GM18951 (cell line): Measurements from ENCODE around the gene RARG.
"Not testable (repeated sequence)": the region's sequence is repeated elsewhere in the genome, so short reads cannot be mapped to it uniquely, and the experiment has no call there.

Experiments used
- POLR2A ChIP-seq: IDR thresholded peaks from 4 replicates; pipeline ENCODE4 v1.6.1; 2011; ENCODE audit warnings: mild to moderate bottlenecking; ENCODE audit not compliant: insufficient read length, insufficient read depth; ENCODE audit errors: extremely low read depth
- in situ Hi-C: fragments of 300-500 bp; cut with MboI; formaldehyde crosslinking; loops from one replicate; pipeline ENCODE4 v1.12.0; 2022; ENCODE audit warnings: low sequenced_read_pairs, mixed read lengths, inconsistent platforms; ENCODE audit not compliant: unreplicated experiment

Gene RARG

DNA sequence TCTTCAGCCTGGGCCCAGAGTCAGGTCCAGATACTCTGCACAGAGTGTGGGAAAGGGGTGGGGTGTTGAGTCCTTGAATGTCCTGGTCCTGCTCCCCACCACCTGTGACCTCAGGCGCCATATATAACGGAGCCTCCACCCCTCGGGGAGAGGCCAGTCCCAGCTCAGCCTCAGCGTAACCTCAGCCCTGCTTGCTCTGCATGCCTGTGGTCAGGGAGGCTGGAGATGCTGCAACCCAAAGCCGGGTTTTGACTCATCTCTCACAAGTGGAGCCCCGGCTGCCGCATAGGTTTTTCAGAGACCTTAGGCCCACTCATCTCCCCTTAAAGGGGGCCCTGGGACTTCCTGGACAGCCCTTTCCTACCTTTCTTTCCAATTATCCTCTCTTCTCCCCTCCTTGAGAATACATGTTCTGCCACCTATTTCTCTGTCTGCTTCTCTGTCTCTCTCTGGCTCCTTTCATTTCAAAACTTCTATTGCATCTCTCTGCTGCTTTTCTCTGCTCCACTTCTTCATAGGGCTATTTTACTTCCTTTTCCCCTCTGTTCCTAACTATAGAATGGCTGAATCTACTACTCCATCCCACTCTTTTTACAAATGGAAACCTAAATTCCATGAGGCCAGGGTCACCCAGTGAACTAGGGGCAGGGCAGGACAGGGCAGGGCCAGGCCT lies 26.1 kb downstream of the RARG start:
- in situ Hi-C loops: no loop called here
- TF ChIP-seq POLR2A: peak; percentile 67

GRCh38 chr12:53204351-53204750 lies 27.7 kb downstream of the RARG start:
- no peak for TF ChIP-seq POLR2A
- in situ Hi-C loops: no loop called here

GRCh38 chr12:53202316-53202715 lies 29.7 kb downstream of the RARG start:
- in situ Hi-C loops: not testable (repeated sequence)

GRCh38 chr12:53201639-53202038 lies 30.4 kb downstream of the RARG start:
- TF ChIP-seq POLR2A: no peak
- in situ Hi-C loops: no loop called here

DNA sequence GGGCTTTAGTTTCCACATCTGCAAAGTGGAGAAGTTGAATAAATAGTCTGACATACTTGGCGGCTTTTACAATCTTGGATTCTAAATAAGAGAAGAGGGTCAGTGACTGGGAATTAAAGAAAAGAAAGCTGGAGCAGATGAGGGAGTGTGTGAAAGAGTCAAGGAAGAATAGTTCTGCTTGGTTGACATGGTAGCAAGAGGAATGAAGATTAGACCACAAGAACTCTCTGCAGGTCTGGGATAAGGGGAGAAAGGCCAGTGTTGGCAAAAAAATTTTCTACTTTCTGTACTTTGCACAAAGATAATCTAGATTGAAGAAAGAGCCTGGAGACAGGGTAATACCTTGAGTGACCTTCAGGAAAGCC lies 30.9 kb downstream of the RARG start:
- no peak for TF ChIP-seq POLR2A
- in situ Hi-C loops: no loop called here

GRCh38 chr12:53200458-53201176 lies 31.4 kb downstream of the RARG start:
- no peak for TF ChIP-seq POLR2A
- in situ Hi-C loops: no loop called here

DNA sequence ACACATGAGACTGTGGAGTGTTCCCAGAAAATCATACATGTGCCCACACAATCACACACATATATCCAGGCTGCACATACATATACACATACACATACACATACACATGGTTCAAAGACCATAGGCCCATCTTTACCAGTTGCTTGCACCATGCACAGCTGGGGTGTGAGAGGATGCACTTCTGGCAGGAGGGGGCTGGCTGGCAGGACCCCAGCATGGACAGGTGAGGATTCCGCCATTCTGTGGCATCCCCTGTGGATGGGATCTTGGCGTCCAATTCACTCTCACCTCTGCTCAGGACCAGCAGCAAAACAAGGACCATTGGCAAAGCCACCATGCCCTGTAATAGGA lies 31.9 kb downstream of the RARG start:
- no peak for TF ChIP-seq POLR2A
- in situ Hi-C loops: no loop called here

GRCh38 chr12:53199700-53200099 lies 32.3 kb downstream of the RARG start:
- in situ Hi-C loops: no loop called here
- no peak for TF ChIP-seq POLR2A

DNA sequence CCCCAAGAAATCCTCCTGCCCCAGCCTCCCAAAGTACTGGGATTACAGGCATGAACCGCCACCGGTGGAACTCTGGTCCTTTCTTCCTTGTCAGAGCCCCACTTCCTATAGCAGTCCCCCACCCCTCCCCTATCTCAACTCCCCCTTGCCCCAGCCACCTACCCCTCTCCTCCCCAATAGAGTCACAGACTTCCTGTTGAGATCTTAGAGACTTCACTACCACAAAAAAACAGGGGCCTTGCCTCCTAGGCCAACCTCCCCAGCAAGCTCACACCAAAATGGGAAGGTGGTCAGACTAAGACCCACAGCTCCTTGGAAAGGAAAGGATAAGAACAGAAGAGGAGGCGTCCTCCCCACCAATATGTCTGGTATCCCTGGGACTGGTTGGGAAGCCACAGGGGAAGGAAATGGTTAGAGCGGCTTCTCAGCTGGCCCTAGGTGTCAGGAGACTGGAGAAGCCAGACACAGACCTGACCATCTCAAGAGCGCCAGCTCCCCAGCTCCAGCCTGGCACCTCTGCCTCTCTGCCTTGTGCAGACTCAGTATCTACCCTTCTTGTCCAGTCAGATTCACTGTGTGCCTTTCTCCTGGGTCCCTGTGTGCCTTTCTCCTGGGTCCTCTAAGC lies 33.4 kb downstream of the RARG start:
- in situ Hi-C loops: no loop called here
- TF ChIP-seq POLR2A: no peak

DNA sequence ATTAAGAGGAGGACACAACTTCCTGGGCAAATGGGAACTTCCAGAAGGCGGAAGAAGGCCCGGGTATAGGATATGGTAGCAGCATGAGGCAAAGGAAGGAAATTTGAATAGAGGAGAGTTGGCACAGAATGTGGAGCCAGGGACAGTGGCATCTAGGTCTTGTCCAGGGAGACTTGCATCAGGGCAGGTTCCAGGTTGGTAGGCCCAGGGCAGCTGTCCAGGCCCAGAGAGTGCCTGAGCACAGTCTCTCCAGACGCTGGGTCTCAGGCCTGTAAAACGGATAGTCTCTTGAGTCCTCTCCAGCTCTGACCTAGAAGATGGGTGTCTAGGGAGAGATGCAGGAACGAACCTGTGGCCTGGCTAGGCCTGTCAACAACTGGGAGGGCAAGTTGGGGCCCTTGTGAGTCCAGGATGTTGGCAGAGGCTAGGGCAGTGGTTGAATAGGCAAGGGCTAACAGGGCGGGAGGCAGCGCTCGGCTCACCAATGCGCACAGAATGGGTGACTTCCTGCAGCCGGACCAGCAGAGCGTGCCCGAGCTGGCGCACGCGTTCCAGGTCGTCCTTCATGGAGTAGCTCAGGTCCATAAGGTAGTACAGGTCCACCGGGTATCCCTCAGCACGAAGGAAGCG lies 34.9 kb downstream of the RARG start:
- TF ChIP-seq POLR2A: peak; percentile 5
- in situ Hi-C loops: no loop called here

- TF ChIP-seq POLR2A: no peak
- in situ Hi-C loops: no loop called here
These were observed 35.5 kb downstream of the RARG start for GRCh38 chr12:53196486-53196885.

DNA sequence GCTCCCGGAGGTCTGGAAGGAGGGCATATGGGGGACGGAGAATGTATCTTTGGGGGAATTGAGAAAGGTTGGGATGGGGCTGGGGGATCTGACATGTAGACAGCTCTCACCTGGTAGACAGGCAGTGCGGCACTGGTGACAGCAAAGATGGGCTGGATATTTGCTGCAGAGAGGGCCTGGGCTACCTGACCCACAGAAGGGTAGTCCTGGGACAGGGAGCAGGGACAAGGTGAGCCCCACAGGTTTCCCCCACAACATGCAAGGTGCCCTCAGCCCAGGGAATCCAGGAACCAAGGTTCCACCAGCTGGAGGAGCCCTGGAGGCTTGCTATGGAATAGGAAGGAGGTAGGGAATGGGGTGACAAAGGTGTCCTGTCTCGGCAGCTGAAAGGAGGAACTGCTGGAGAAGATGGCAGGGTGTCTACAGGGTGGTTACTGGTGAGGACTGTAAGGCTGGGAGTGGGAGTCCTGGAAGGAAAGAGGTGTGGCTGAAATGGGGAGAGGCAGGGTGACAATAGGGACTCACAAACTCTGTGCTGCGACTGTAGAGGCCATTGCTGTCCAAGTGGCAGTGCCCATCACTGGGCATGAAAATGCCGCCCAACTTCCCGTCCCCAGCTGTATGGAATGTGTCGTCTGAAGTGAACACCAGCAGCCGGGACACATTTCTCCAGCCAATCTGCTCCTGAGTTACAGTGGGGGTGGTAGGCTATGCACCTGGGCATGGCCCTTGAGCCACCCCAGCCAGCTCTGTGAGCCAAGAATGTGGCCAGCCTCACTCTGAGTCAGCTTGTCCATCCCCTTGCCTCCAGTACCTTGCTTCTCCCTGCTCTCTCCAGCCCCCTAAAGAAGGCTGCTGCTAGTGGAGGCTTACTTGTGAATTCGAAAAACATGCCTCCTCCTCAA lies 36.2 kb downstream of the RARG start:
- no peak for TF ChIP-seq POLR2A
- in situ Hi-C loops: no loop called here

DNA sequence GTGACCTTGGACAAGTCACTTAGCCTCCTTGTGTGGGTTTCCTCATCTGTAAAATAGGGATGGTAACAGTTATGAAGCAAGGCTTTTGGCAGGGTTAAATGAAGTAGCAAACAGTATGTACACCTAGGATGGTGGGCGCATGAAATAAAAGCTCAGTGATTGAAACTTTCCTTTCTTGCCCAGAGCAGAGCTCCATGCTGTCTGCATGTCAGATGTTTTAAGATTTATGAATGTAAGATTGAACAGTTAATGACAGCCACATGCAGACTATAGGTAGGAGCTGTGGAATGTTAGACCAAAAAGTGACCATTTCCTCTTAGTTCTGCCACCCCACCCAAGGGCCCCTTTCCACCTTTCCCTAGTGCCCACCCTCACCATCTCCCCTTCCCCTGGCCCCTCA lies 37.0 kb downstream of the RARG start:
- in situ Hi-C loops: no loop called here
- TF ChIP-seq POLR2A: no peak

DNA sequence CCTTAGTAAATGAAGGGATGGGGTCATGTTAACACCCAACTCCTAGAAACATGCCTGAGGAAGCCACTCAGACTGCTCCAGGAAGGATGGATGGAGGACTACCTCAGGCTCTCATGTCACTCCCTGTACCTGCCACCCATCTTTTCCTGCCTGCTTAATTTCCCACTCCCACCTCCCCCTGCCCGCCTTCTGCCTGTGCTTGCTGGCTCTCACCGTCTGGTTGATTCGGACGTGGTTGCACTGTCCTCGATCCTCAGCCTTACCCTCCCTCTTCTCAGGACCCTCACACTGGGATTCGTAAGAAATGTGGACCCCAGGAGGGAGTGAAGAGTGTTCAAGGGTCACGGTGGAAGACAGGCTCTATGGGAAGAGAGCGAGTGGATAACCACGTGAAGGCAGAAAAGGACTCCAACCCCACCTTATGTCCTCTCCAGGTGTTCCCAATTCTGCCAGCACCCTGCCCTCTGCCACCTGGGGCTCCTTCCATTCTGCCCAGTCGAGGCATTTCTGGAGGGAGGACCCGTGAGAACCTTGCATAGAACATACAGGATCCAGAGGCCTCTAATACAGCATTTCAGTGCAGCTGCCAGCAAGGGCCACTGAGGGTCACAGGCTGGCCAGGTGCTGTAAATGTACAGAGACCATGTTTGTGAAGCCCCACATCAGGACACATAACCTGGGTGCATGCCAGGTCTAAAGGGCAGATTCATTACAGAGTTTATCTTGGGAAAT lies 37.9 kb downstream of the RARG start:
- no peak for TF ChIP-seq POLR2A
- in situ Hi-C loops: no loop called here
